Measurements from ENCODE around the gene COL4A2. TPM values are rescaled to one million over a fixed set of nuclear protein-coding genes. Genes with fewer than 3 reads are reported as not detected.
A peak's percentile ranks its signal among the peaks of the same experiment; 100 is the strongest.
"Not testable (repeated sequence)": the region's sequence is repeated elsewhere in the genome, so short reads cannot be mapped to it uniquely, and the experiment has no call there.

COL4A2 gene
- total RNA-seq, 1 donor from 2014 or later = 126 TPM

DNA sequence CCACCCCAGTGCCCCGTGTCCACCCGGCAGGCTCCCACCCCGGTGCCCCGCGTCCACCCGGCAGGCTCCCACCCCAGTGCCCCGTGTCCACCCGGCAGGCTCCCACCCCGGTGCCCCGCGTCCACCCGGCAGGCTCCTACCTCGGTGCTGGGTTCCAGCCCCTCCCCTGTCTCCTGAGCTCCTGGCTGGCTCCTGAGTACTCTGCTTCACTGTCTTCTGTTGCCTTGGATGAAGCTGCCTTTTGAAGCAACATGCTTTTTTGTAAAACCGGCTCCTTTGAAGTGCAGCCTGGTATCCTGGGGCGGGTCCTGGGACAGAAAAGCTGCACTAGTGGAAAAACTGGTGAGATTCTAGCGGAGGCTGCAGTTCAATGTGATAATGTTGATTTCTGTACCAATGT lies 6.6 kb downstream of the COL4A2 start:
- DNase-seq = not testable (repeated sequence)

DNA sequence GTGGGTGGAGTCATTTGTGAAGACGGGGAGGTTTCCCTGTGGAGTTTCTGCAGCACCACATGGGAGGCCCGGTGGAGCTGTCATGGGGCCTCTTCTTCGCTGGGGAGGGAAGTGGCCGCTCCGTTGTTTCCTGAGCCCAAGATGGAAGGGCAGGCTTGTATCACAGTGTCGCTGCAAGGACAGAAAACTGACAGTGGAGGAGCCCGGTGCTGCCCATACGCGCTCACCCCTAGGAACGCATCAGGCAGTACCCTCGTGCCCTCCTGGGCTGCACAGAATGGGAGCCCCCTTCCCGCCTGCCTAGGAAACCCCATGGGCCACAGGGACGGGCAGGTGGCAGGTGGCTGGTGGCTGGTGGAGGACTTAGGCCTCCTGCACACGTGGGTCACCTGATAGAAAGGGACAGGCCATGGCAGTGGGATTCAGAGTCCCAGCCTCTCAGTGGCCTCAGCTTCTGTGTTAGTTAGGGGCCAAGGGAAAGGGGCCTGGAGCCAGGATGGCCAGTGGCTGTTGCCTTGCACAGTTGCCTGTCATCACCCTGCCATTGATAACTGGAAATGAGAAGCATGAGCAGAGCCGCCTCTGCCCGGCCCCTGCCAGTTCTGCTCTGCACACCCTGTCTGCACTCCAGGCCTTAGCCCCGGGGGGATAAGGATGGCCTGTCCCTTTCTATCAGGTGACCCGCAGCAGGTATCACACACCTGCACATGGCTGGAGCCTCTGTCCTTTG lies 7.6 kb downstream of the COL4A2 start:
- ATAC-seq = peak; percentile 88
- intact Hi-C loops (cut with micrococcal nuclease) = no loop called here
- peak; percentile 80 for DNase-seq

More for the DNA sequence above, 6.6 kb downstream of the COL4A2 start:
- ATAC-seq; intact Hi-C loops (cut with micrococcal nuclease): not testable (repeated sequence)

DNA sequence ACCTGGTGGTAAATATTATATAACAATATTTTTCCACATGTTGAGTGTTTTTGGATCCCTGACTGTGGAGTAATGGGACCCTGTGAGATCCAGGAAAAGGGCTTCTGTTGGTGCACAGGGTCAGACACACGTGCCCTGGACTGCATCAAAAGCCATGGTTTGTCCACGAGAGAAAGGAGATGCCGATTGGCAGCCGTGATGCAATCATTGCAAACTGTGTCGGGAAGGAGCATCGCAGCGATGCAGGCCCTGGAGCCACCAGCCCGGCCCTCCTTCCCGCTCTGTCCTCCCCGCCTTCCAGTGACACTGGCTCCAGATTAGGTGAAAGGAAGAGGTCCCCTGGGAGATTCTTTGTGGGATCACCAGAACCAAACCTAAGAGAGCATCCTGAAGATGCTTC lies 9.1 kb downstream of the COL4A2 start:
- no peak for ATAC-seq
- intact Hi-C loops (cut with micrococcal nuclease) = no loop called here
- DNase-seq = no peak

DNA sequence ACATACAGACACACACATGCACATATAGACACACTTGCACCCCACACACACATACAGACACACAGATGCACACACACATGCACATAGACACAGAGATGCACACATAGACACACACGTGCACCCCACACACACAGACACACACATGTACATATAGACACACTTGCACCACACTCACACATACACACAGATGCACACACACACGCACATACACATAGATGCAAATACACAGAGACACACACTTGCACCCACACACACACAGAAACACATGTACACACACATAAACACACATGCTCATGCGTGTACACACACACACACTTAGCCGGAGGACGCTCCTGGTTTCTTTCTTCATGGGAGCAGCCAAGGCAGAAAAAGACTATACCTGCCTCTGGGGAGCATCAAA lies 10.0 kb downstream of the COL4A2 start:
- intact Hi-C loops (cut with micrococcal nuclease) = no loop called here
- DNase-seq = no peak
- no peak for ATAC-seq

- DNase-seq (no peak), ATAC-seq (no peak)
- intact Hi-C loops (cut with micrococcal nuclease) = no loop called here
Measured at GRCh38 chr13:110317496-110318195, 10.6 kb downstream of the COL4A2 start.

DNA sequence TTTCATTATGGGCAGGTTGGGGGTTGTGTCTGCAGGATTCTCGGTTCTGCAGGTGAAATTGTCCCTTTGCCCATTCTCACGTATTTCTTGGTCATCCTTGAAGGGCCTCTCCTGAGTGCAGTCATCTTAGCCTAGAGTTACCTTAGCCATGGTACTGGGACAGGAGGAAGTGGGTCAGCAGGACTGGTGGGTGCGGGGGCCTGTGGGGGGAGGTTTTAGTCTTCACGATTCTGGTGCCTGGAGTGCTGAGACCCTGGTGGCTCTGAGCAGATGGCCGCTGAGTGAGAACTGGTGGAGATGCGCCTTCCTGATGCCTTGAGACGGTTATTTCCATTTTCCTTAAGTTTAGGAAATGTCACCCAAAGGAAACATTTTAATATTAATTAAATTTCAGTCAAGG lies 11.8 kb downstream of the COL4A2 start:
- no peak for ATAC-seq
- intact Hi-C loops (cut with micrococcal nuclease) = no loop called here
- DNase-seq = no peak

- no peak for DNase-seq
- no peak for ATAC-seq
- intact Hi-C loops (cut with micrococcal nuclease) = no loop called here
Measured at GRCh38 chr13:110319397-110319773, 12.3 kb downstream of the COL4A2 start.

GRCh38 chr13:110319774-110320509 lies 12.9 kb downstream of the COL4A2 start:
- DNase-seq (no peak), ATAC-seq (peak; percentile 12)
- intact Hi-C loops (cut with micrococcal nuclease) = no loop called here

DNA sequence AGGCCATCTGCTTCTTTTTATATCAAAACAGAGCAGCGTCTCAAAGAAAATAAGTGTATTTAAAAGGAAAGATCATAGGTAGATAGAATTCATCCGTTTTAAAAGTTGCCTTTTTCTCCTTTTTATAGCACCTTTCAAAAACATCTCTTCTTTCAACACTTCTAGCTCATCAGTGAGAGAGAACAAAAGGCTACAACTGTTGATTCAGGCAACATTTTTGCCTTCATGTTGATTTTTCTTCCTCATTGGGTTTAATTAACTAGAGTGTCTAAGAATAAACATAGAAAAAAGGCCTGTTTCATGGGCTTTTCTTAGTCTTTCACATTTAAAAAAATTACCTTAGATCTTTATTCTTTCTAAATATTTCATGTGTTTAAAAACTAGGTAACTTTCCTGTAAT lies 13.6 kb downstream of the COL4A2 start:
- ATAC-seq (no peak), DNase-seq (no peak)
- intact Hi-C loops (cut with micrococcal nuclease) = no loop called here

DNA sequence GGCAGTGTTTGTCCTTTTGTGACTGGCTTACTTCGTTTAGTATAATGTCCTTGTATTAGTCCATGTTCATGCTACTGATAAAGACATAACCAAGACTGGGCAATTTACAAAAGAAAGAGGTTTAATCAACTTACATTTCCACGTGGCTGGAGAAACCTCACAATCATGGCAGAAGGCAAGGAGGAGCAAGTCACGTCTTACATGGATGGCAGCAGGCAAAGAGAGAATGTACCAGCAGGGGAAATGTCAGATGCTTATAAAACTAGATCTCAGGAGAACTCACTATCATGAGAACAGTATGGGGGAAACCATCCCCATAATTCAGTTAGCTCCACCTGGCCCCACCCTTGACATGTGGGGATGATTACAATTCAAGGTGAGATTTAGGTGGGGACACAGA lies 14.5 kb downstream of the COL4A2 start:
- intact Hi-C loops (cut with micrococcal nuclease); ATAC-seq; DNase-seq: not testable (repeated sequence)

GRCh38 chr13:110322126-110322827 lies 15.2 kb downstream of the COL4A2 start:
- intact Hi-C loops (cut with micrococcal nuclease) = no loop called here
- no peak for DNase-seq
- no peak for ATAC-seq

DNA sequence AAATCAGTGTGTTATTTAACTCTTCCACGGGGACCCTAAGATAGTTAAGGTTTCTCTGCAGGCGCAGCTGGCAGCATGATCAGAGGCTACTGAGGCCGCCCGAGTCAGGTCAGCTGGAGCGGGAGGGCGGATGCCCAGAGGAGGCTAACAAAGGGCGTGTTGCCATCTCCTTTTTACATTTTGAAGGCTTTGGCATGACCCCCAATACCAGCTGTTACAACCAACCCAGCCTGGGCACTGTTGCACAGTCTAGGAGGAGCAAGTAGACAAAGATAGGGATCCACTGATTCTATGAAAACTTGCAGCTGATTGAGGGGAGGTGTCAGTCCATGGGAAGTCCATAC lies 15.7 kb downstream of the COL4A2 start:
- ATAC-seq (no peak), DNase-seq (no peak)
- intact Hi-C loops (cut with micrococcal nuclease) = no loop called here

- DNase-seq (no peak), ATAC-seq (no peak)
- intact Hi-C loops (cut with micrococcal nuclease) = no loop called here
Measured at GRCh38 chr13:110323172-110323891, 16.2 kb downstream of the COL4A2 start.

GRCh38 chr13:110324026-110324749 lies 17.1 kb downstream of the COL4A2 start:
- intact Hi-C loops (cut with micrococcal nuclease) = no loop called here
- DNase-seq (no peak), ATAC-seq (no peak)

DNA sequence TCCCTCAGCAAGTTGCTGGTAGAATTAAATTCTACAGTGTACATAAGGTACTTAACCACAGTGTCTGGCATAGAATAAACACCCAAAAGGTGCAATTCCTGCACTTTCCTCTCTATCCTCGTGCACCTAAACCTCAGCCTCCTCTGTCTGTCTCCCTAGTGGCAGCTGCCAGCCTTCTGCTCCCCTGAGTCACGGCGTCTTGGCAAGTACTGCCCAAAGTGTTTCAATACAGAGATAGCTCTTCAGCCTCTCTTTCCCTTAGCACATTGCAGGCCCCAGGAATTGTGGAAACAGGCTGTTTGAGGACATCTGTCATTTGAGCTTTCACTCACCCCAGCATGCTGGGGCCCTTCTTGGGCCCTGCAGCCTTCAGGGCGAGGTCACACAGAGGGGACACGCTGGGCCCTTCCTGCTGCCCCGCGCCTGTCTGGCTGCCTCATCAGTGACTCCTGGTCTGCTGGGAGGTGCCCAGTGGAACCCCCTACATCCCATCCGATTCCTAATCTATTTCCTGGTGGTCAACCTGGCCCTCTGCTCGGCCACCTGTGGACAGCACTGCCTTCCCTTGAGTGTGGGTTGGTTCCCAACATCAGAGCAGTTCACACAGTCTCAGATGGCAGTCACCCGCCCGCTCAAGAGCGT lies 19.3 kb downstream of the COL4A2 start:
- ATAC-seq (peak; percentile 70), DNase-seq (no peak)
- intact Hi-C loops (cut with micrococcal nuclease) = no loop called here

- no peak for DNase-seq
- peak; percentile 14 for ATAC-seq
- intact Hi-C loops (cut with micrococcal nuclease) = no loop called here
Measured at GRCh38 chr13:110327051-110327721, 20.1 kb downstream of the COL4A2 start.

DNA sequence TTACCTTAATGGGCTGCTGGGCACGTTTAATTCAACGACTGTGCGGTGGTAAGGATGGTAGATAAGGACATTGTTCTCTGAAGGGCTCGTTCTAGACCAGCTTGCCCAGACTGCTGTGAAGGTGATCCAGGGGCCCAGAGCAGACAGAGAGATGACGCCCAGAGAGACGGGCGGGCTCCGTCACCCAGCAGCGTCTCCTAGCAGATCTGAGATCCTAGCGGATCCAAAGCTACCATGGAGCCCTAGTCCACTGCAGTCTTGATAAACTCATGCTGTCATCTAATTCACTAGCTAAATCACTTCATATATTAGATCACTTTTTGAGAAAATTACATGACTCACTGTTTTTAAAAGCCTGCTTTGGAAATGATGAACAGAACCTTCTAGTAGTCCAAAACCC lies 21.5 kb downstream of the COL4A2 start:
- no peak for DNase-seq
- intact Hi-C loops (cut with micrococcal nuclease) = no loop called here
- no peak for ATAC-seq

DNA sequence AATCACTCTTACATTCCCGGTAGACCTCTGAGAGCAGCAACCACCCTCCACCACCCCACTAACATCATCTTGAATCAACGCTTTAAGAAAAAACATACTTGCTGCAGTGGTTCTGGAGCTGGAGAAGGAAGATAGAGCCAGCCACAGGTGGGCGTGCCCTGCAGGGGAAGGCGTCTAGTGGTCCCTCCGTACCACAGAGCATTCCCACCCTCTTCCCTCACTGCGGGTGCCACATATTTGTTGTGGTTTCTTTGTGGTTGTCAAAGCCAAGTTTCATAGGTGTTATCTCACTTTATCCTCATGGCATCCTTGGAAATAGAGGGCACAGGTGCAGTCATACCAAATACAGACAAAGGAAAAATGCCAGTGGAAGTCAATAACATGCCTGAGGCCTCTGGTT lies 22.2 kb downstream of the COL4A2 start:
- intact Hi-C loops (cut with micrococcal nuclease) = no loop called here
- no peak for ATAC-seq
- DNase-seq = no peak

Data from left ventricle myocardium superior (tissue), 1 donor.